A375 (cell line): ENCODE results near the gene YKT6. TPM values are rescaled to one million over a fixed set of nuclear protein-coding genes. Genes with fewer than 3 reads are reported as not detected.

Experiments used
- total RNA-seq: library from RNA; depleted of rRNA; stranded (reverse); fragments of >200 nt; shearing (Covaris generic); gene quantifications from 2 replicates; pipeline ENCODE4 v1.2.3, GENCODE V29; 2014; rRNA removed

YKT6 gene
- total RNA-seq: 112 TPM in 2 replicates

GRCh38 chr7:44200699-44201461, at the start of gene YKT6:
YKT6 (plus strand) TSS chr7:44200978; CDS start chr7:44201136, 158 bp downstream.

GRCh38 chr7:44189286-44189992, 11.3 kb upstream of the YKT6 start, which contains the start of gene GCK:
GCK (minus strand) TSS chr7:44189439; CDS start chr7:44188953, 486 bp downstream.

Other genes starting within 250 kb of the YKT6 start
- not detected in 2 replicates for gene SPDYE1, start 203.1 kb upstream of the YKT6 start, total RNA-seq
- gene DBNL, start 156.3 kb upstream of the YKT6 start, total RNA-seq: 142 and 159 TPM in 2 replicates
- 2.6 and 3.0 TPM in 2 replicates for gene PGAM2, start 135.4 kb upstream of the YKT6 start, total RNA-seq
- gene POLM, start 118.4 kb upstream of the YKT6 start, total RNA-seq: 21.4 and 24.8 TPM in 2 replicates
- 39.5 and 46.1 TPM in 2 replicates for gene AEBP1, start 96.6 kb upstream of the YKT6 start, total RNA-seq
- gene POLD2, start 77.4 kb upstream of the YKT6 start, total RNA-seq: 161 and 173 TPM in 2 replicates
- gene MYL7, start 59.6 kb upstream of the YKT6 start, total RNA-seq: not detected in 2 replicates
- gene GCK, start 11.5 kb upstream of the YKT6 start, total RNA-seq: not detected in 2 replicates
- gene CAMK2B, start 124.6 kb downstream of the YKT6 start, total RNA-seq: 0.04 and 0.11 TPM in 2 replicates